SKM-1 treated with dmso at 0.1 percent for 144 hours (cell line): ENCODE results near the gene OR4N2.
"Not testable (repeated sequence)": the region's sequence is repeated elsewhere in the genome, so short reads cannot be mapped to it uniquely, and the experiment has no call there.

Experiments
- DNase-seq: peaks from one replicate; lab custom pipeline; 2025; ENCODE audit not compliant: unreplicated experiment; lab: John Stamatoyannopoulos, UW

OR4N2 gene

GRCh38 chr14:19803470-19803869 is at the start of gene OR4N2:
OR4N2 (plus strand) TSS chr14:19803770; CDS start chr14:19827449, 23,679 bp downstream.
- not testable (repeated sequence) for DNase-seq

- DNase-seq = no peak
Observed at GRCh38 chr14:19754172-19754571, 49.4 kb upstream of the OR4N2 start.

- not testable (repeated sequence) for DNase-seq
Observed at GRCh38 chr14:19771491-19771890, 32.1 kb upstream of the OR4N2 start.

GRCh38 chr14:19771895-19772430 is 31.6 kb upstream of the OR4N2 start:
- DNase-seq = peak; percentile 30

- peak; percentile 19 for DNase-seq
Observed at GRCh38 chr14:19772454-19772853, 31.1 kb upstream of the OR4N2 start.

- DNase-seq = not testable (repeated sequence)
Observed at GRCh38 chr14:19773204-19773603, 30.4 kb upstream of the OR4N2 start, which contains the start of gene OR4M1. OR4M1 (plus strand) TSS chr14:19773504; CDS start chr14:19780323, 6,819 bp downstream.

GRCh38 chr14:19775587-19775986 is 28.0 kb upstream of the OR4N2 start:
- DNase-seq = no peak

- not testable (repeated sequence) for DNase-seq
Observed at GRCh38 chr14:19785848-19786247, 17.7 kb upstream of the OR4N2 start.

- not testable (repeated sequence) for DNase-seq
Observed at GRCh38 chr14:19787318-19787717, 16.3 kb upstream of the OR4N2 start.

GRCh38 chr14:19788150-19788549 is 15.4 kb upstream of the OR4N2 start:
- DNase-seq = not testable (repeated sequence)

- DNase-seq = not testable (repeated sequence)
Observed at GRCh38 chr14:19796520-19797108, 7.0 kb upstream of the OR4N2 start.

- DNase-seq = no peak
Observed at GRCh38 chr14:19799880-19800279, 3.7 kb upstream of the OR4N2 start.

- DNase-seq = no peak
Observed at GRCh38 chr14:19800282-19801117, 3.1 kb upstream of the OR4N2 start.

- DNase-seq = no peak
Observed at GRCh38 chr14:19801118-19801464, 2.5 kb upstream of the OR4N2 start.

GRCh38 chr14:19813171-19813920 is 9.8 kb downstream of the OR4N2 start:
- DNase-seq = not testable (repeated sequence)

GRCh38 chr14:19819879-19820278 is 16.3 kb downstream of the OR4N2 start:
- not testable (repeated sequence) for DNase-seq

- not testable (repeated sequence) for DNase-seq
Observed at GRCh38 chr14:19821016-19821415, 17.4 kb downstream of the OR4N2 start.

- DNase-seq = no peak
Observed at GRCh38 chr14:19823178-19823577, 19.6 kb downstream of the OR4N2 start.

- no peak for DNase-seq
Observed at GRCh38 chr14:19823765-19824164, 20.2 kb downstream of the OR4N2 start.

- DNase-seq = not testable (repeated sequence)
Observed at GRCh38 chr14:19827626-19828244, 24.2 kb downstream of the OR4N2 start.

GRCh38 chr14:19828314-19828713 is 24.7 kb downstream of the OR4N2 start:
- no peak for DNase-seq
